ENCODE data around the gene PPP1R3F.
"Not testable (repeated sequence)": the region's sequence is repeated elsewhere in the genome, so short reads cannot be mapped to it uniquely, and the experiment has no call there.

The PPP1R3F gene

DNA sequence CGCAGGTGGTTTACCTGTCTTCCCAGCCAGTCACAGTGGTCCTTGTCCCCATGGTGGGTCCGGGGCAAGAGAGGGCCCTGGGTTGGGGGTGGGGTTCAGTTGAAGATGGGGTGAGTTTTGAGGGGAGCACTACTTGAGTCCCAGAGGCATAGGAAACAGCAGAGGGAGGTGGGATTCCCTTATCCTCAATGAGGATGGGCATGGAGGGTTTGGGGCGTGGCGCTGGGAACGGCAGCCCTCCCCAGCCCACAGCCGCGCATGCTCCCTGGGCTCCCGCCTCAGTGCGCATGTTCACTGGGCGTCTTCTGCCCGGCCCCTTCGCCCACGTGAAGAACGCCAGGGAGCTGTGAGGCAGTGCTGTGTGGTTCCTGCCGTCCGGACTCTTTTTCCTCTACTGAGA, 52.1 kb downstream of the PPP1R3F start, which contains the start of gene GAGE12J:
Gene GAGE12J, plus strand, starts transcription at position 301 of the 400 bp plus-strand sequence. CDS start 1,157 bp downstream, outside the sequence.
- not testable (repeated sequence) for DNase-seq (ENCODE audit: low spot score)

DNA sequence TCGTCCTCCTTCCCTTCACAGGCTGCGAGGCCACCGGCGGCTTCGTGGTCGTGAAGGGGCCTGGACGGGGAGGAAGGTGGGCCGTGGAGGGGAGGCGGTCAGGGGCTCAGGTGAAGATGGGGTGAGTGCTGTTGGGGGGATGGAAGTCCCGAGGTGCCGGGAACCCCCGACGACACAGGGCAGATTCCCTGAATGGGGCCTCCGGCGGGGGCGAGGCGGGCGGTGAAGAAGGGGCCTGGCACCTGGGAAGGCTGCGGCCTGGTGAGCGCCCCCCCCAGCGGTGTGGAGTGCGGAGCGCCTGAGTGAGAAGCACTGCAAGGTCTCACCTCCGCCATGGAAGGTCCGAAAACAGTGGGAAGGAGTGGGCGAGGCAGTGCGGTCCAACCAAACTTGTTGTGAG, 52.7 kb downstream of the PPP1R3F start:
- DNase-seq (ENCODE audit: low spot score) = not testable (repeated sequence)

DNA sequence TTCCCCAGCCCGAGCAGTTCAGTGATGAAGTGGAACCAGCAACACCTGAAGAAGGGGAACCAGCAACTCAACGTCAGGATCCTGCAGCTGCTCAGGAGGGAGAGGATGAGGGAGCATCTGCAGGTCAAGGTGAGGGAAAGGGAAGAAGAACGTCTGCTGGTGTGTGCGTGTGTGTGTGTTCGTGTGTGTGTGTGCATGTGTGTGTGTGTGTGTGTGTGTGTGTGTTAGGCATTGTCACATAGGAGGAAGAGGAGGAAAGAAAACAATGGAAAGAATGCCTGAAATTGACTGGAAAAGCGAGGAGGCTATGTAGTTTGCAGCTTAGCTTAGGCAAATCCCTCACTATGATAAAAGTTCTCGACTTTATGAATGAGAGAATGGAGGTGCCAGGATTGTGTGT, 54.1 kb downstream of the PPP1R3F start:
- DNase-seq (ENCODE audit: low spot score) = not testable (repeated sequence)

DNA sequence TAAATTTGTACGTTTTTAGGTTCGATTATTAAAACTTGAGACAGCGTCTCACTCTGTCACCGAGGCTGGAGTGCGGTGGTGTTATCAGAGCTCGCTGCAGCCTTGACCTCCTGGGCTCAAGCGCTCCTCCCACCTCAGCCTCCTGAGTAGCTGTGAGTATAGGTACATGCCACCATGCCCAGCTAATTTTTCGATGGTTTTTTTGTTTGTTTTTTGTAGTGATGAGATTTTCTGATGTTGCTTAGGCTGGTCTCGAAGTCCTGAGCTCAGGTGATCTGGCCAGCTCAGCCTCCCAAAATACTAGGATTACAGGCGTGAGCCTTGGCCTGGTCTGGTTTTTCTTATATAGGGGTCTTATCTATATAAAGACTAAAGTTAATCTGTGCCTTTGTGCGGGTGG, 60.8 kb downstream of the PPP1R3F start:
- DNase-seq (ENCODE audit: low spot score) = not testable (repeated sequence)

DNA sequence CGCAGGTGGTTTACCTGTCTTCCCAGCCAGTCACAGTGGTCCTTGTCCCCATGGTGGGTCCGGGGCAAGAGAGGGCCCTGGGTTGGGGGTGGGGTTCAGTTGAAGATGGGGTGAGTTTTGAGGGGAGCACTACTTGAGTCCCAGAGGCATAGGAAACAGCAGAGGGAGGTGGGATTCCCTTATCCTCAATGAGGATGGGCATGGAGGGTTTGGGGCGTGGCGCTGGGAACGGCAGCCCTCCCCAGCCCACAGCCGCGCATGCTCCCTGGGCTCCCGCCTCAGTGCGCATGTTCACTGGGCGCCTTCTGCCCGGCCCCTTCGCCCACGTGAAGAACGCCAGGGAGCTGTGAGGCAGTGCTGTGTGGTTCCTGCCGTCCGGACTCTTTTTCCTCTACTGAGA, 61.7 kb downstream of the PPP1R3F start, which contains the start of gene GAGE13:
Gene GAGE13, plus strand, starts transcription at position 301 of the 400 bp plus-strand sequence. CDS start 1,156 bp downstream, outside the sequence.
- DNase-seq (ENCODE audit: low spot score) = not testable (repeated sequence)

DNA sequence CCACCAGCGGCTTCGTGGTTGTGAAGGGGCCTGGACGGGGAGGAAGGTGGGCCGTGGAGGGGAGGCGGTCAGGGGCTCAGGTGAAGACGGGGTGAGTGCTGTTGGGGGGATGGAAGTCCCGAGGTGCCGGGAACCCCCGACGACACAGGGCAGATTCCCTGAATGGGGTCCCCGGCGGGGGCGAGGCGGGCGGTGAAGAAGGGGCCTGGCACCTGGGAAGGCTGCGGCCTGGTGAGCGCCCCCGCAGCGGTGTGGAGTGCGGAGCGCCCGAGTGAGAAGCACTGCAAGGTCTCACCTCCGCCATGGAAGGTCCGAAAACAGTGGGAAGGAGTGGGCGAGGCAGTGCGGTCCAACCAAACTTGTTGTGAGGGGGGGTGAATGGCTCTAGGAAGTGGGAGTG, 62.2 kb downstream of the PPP1R3F start:
- DNase-seq (ENCODE audit: low spot score) = not testable (repeated sequence)

Data from hematopoietic multipotent progenitor cell treated with erythropoietin and hydrocortisone succinate and interleukin-3 and kit ligand, for 15 days (in vitro differentiated cells).